ENCODE data around the gene SOX5. TPM values are rescaled to one million over a fixed set of nuclear protein-coding genes. Genes with fewer than 3 reads are reported as not detected.

Gene SOX5
- total RNA-seq, 1 donor from 2014 or later, result 20.1 TPM

- intact Hi-C loops (cut with DNase I), result no loop called here
Measured at GRCh38 chr12:23560611-23561010, 388.9 kb downstream of the SOX5 start.

GRCh38 chr12:23559268-23559753, 390.2 kb downstream of the SOX5 start:
- DNase-seq (no peak), ATAC-seq (no peak)
- H3K27me3 ChIP-seq, result no peaks in the 10 kb centered on the region
- no peaks in the 10 kb centered on the region for H3K36me3 ChIP-seq
- H3K4me1 ChIP-seq, result no peaks in the 10 kb centered on the region
- intact Hi-C loops (cut with DNase I), result no loop called here
- TF ChIP-seq, protein P1, sequence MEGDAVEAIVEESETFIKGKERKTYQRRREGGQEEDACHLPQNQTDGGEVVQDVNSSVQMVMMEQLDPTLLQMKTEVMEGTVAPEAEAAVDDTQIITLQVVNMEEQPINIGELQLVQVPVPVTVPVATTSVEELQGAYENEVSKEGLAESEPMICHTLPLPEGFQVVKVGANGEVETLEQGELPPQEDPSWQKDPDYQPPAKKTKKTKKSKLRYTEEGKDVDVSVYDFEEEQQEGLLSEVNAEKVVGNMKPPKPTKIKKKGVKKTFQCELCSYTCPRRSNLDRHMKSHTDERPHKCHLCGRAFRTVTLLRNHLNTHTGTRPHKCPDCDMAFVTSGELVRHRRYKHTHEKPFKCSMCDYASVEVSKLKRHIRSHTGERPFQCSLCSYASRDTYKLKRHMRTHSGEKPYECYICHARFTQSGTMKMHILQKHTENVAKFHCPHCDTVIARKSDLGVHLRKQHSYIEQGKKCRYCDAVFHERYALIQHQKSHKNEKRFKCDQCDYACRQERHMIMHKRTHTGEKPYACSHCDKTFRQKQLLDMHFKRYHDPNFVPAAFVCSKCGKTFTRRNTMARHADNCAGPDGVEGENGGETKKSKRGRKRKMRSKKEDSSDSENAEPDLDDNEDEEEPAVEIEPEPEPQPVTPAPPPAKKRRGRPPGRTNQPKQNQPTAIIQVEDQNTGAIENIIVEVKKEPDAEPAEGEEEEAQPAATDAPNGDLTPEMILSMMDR (IDR thresholded peaks at IDR 0.05), result no peak
- H3K27ac ChIP-seq, result no peak overlapping the region
- H3K4me3 ChIP-seq, result no peak overlapping the region
- H3K9me3 ChIP-seq, result no peaks in the 10 kb centered on the region

More at GRCh38 chr12:23560611-23561010, 388.9 kb downstream of the SOX5 start:
- no peak for ATAC-seq
- H3K36me3 ChIP-seq, result no peaks in the 10 kb centered on the region
- H3K4me1 ChIP-seq, result no peaks in the 10 kb centered on the region
- no peak for DNase-seq
- H3K4me3 ChIP-seq, result no peak overlapping the region
- H3K9me3 ChIP-seq, result no peaks in the 10 kb centered on the region
- no peak overlapping the region for H3K27ac ChIP-seq
- TF ChIP-seq, protein P1 (IDR thresholded peaks at IDR 0.05), result no peak
- no peaks in the 10 kb centered on the region for H3K27me3 ChIP-seq

DNA sequence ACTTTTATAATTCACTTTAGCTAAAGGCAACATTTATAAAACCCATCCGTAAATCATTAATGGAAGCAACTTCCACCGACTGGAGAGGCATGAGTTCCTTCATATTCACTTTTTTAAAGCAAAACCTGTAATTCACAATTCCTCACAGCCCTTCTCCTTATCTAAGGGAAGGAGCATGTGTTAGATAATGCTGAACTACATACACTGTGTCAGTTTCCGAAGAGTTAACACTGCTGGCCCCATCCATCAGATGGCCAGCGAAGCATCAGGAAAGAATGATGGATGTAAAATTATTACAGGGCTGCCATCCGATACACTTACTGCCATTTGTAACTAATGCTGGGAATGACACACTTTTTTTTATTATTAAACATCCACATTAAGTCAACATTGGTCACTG, 392.8 kb downstream of the SOX5 start:
- no peaks in the 10 kb centered on the region for H3K4me1 ChIP-seq
- no peak overlapping the region for H3K4me3 ChIP-seq
- no peaks in the 10 kb centered on the region for H3K9me3 ChIP-seq
- no peak for ATAC-seq
- H3K36me3 ChIP-seq, result no peaks in the 10 kb centered on the region
- TF ChIP-seq, protein P1 (IDR thresholded peaks at IDR 0.05), result no peak
- DNase-seq, result no peak
- no peaks in the 10 kb centered on the region for H3K27me3 ChIP-seq
- intact Hi-C loops (cut with DNase I), result no loop called here
- no peak overlapping the region for H3K27ac ChIP-seq

GRCh38 chr12:23555825-23556207, 393.7 kb downstream of the SOX5 start:
- H3K36me3 ChIP-seq, result no peaks in the 10 kb centered on the region
- intact Hi-C loops (cut with DNase I), result no loop called here
- H3K4me1 ChIP-seq, result no peaks in the 10 kb centered on the region
- DNase-seq, result no peak
- no peaks in the 10 kb centered on the region for H3K9me3 ChIP-seq
- H3K27ac ChIP-seq, result no peak overlapping the region
- H3K4me3 ChIP-seq, result no peak overlapping the region
- no peak for ATAC-seq
- H3K27me3 ChIP-seq, result no peaks in the 10 kb centered on the region
- TF ChIP-seq, protein P1 (IDR thresholded peaks at IDR 0.05), result no peak

DNA sequence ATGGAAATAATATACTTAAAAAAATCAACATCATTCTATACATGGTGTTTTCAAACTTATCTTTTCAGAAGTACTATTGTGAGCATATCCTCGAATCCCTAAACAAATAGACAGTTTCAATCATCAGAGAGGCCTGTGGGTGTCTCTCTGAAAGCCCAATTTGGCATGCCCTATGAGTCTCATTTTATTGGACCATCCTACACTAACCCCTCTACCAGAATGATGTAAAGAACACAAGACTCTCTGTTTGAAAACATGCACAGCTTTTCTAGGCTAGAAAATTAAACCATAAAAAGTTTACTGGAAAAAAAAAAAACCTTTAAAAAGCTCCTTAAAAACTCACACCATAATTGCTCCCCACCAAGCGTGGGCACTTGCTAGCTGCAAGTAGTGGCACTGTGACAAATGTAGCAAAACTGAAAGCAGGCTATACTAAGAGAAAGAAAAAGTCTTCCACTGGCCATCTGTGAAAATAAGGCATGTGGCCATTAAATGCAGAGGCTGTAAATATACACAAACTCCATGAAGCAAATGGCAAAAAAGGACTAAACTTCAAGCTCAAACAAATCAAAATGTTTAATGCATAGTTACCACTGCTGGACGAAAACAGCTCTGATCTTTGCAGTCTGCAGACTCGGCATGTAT, 394.2 kb downstream of the SOX5 start:
- no peak overlapping the region for H3K27ac ChIP-seq
- H3K36me3 ChIP-seq, result no peaks in the 10 kb centered on the region
- ATAC-seq (no peak), DNase-seq (no peak)
- no peaks in the 10 kb centered on the region for H3K27me3 ChIP-seq
- no peak overlapping the region for H3K4me3 ChIP-seq
- intact Hi-C loops (cut with DNase I), result no loop called here
- TF ChIP-seq, protein P1 (IDR thresholded peaks at IDR 0.05), result no peak
- no peaks in the 10 kb centered on the region for H3K4me1 ChIP-seq
- no peaks in the 10 kb centered on the region for H3K9me3 ChIP-seq

Measured in upper lobe of right lung (tissue), 1 donor.